PC-3 (cell line): ENCODE data around the gene PPP1CB. TPM values are rescaled to one million over a fixed set of nuclear protein-coding genes. Genes with fewer than 3 reads are reported as not detected.
A peak's percentile ranks its signal among the peaks of the same experiment; 100 is the strongest.

ENCODE experiments used
- ATAC-seq: fragments of 200-7000 bp; cut with Tn5 transposase; 2 replicates; pipeline ENCODE4 v1.9.1; 2020; ENCODE audit warnings: mild to moderate bottlenecking, moderate library complexity
- BruUV-seq: library from RNA; stranded (reverse); fragments of 400-500 nt; replicated peaks from 2 replicates; lab custom pipeline; 2021; lab: Mats Ljungman, UMichigan
- CTCF ChIA-PET: fragments of 300-600 bp; sonication (Branson Sonifier 250); formaldehyde crosslinking; loops from one replicate; lab custom pipeline; 2022; ENCODE audit warnings: antibody characterized with exemption; lab: Charles Lee
- POLR2A ChIA-PET: fragments of 300-600 bp; sonication (Branson Sonifier 250); formaldehyde crosslinking; loops from one replicate; lab custom pipeline; 2022; ENCODE audit warnings: antibody characterized with exemption; ENCODE audit not compliant: unreplicated experiment; lab: Charles Lee
- DNase-seq: peaks from one replicate; pipeline ENCODE4 v3.0.0-alpha.2; 2015
- H2AFZ ChIP-seq: fragments of 300-600 bp; sonication (generic); 2 replicates; pipeline ENCODE4 v1.6.0; 2016; ENCODE audit warnings: antibody characterized with exemption, low read length
- H3F3A ChIP-seq: fragments of 300-600 bp; sonication (generic); one replicate; pipeline ENCODE4 v1.6.0; 2017; ENCODE audit warnings: antibody characterized with exemption, low read length, control low read depth, mild to moderate bottlenecking; ENCODE audit not compliant: unreplicated experiment
- H3K27ac ChIP-seq: fragments of 300-600 bp; sonication (generic); 2 replicates; pipeline ENCODE4 v1.5.1; 2016; ENCODE audit warnings: mild to moderate bottlenecking, low read length
- H3K27me3 ChIP-seq: fragments of 300-600 bp; sonication (generic); 2 replicates; pipeline ENCODE4 v1.6.1; 2016; ENCODE audit warnings: low read length, mixed read lengths
- H3K36me3 ChIP-seq: fragments of 300-600 bp; sonication (generic); 2 replicates; pipeline ENCODE4 v1.6.1; 2016; ENCODE audit warnings: low read depth, mixed run types, low read length, mixed read lengths
- H3K4me1 ChIP-seq: fragments of 300-600 bp; sonication (generic); 2 replicates; pipeline ENCODE4 v1.5.1; 2016; ENCODE audit warnings: low read length; ENCODE audit not compliant: insufficient read depth
- H3K4me2 ChIP-seq: fragments of 300-600 bp; sonication (generic); 2 replicates; pipeline ENCODE4 v1.6.0; 2016; ENCODE audit warnings: low read length
- H3K4me3 ChIP-seq: fragments of 300-600 bp; sonication (generic); 2 replicates; pipeline ENCODE4 v1.5.1; 2016; ENCODE audit warnings: mild to moderate bottlenecking, low read length, mixed read lengths
- H3K79me2 ChIP-seq: fragments of 300-600 bp; sonication (generic); 2 replicates; pipeline ENCODE4 v1.6.1; 2017; ENCODE audit warnings: low read length, mixed read lengths
- H3K9ac ChIP-seq: fragments of 300-600 bp; sonication (generic); 2 replicates; pipeline ENCODE4 v1.6.0; 2016; ENCODE audit warnings: mild to moderate bottlenecking, low read length
- H3K9me2 ChIP-seq: fragments of 300-600 bp; sonication (generic); replicated peaks from 2 replicates; pipeline ENCODE4 v1.6.1; 2016; ENCODE audit warnings: mixed run types, low read length, mixed read lengths
- H3K9me3 ChIP-seq: fragments of 300-600 bp; sonication (generic); 2 replicates; pipeline ENCODE4 v1.6.1; 2016; ENCODE audit warnings: low read length, mixed read lengths
- H4K20me1 ChIP-seq: fragments of 300-600 bp; sonication (generic); 2 replicates; pipeline ENCODE4 v1.6.1; 2016; ENCODE audit warnings: low read length, mixed read lengths
- CTCF ChIP-seq: fragments of 300-600 bp; sonication (generic); conservative IDR thresholded peaks from 2 replicates; pipeline ENCODE4 v1.5.1; 2017; ENCODE audit warnings: antibody characterized with exemption, low read depth, mild to moderate bottlenecking, low read length
- EZH2 ChIP-seq: fragments of 300-600 bp; sonication (generic); IDR thresholded peaks from one replicate; pipeline ENCODE4 v1.6.1; 2017; ENCODE audit warnings: antibody characterized with exemption, mild to moderate bottlenecking, low read length; ENCODE audit not compliant: unreplicated experiment
- EZH2phosphoT487 ChIP-seq: fragments of 300-600 bp; sonication (generic); IDR thresholded peaks from 2 replicates; pipeline ENCODE4 v1.6.1; 2018; ENCODE audit warnings: mild to moderate bottlenecking, antibody characterized with exemption, low read length, borderline replicate concordance
- intact Hi-C: fragments of 100-400 bp; cut with micrococcal nuclease; formaldehyde crosslinking; loops from 2 replicates; pipeline ENCODE4 v1.9.0; 2023
- total RNA-seq: library from RNA; depleted of rRNA; stranded (reverse); fragments of >200 nt; gene quantifications from 2 replicates; pipeline ENCODE4 v1.2.3, GENCODE V29; 2014

The PPP1CB gene
- total RNA-seq, 1 experiment from 2014 or later, result 84.2 TPM

DNA sequence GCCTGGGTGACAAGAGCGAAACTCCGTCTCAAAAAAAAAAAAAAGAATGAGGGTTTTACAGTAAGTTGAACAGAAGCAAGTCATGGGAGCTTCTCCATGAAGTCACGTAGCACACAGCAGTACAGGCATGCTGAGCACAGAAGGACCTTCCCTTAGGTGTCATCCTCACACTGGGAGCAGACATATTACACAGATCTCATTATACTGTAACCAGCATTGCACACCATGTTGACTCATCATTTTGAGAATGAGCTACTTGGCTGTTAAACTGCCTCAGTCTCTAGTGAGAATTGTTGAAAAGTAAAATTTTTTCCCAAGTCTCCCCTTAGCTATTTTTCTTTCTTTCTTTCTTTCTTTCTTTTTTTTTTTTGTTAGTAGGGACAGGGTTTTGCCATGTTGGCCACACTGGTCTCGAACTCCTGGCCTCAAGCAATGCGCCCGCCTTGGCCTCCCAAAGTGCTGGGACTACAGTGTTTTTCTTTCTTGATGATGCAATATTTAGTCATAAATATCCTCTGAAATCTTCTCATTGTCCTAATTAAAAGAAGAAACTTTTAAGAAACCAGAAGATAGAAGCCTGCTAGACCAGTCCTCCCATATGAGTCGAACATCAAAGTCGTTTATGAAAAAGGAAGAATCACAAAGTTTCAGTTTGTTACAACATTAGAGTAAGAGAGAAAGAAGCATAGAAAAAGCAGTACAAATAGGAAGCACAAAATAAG lies 37.9 kb upstream of the PPP1CB start:
- TF ChIP-seq EZH2 (no peak), CTCF (no peak), EZH2phosphoT487 (no peak)
- no peak overlapping the region for H3K4me3 ChIP-seq
- H3K79me2 ChIP-seq, result no peaks in the 10 kb centered on the region
- H3K27me3 ChIP-seq, result no peaks in the 10 kb centered on the region
- H3K36me3 ChIP-seq, result no peaks in the 10 kb centered on the region
- no peak overlapping the region for H3K9ac ChIP-seq
- ChIA-PET CTCF (no interaction called here), POLR2A (no interaction called here)
- ATAC-seq, result no peak
- intact Hi-C loops, result no loop called here
- no peak overlapping the region for H2AFZ ChIP-seq
- peaks cover 50% of the 10 kb centered on the region for H3K4me1 ChIP-seq
- no peaks in the 10 kb centered on the region for H4K20me1 ChIP-seq
- peak; percentile 40 for DNase-seq
- H3K4me2 ChIP-seq, result peak overlapping the region; percentile 39; the same call in 1 of the 2 replicates
- no peaks in the 10 kb centered on the region for H3K9me3 ChIP-seq
- H3K9me2 ChIP-seq, result no peaks in the 10 kb centered on the region
- no peak overlapping the region for H3K27ac ChIP-seq
- no peaks in the 10 kb centered on the region for H3F3A ChIP-seq
- no TSS peak for BruUV-seq

DNA sequence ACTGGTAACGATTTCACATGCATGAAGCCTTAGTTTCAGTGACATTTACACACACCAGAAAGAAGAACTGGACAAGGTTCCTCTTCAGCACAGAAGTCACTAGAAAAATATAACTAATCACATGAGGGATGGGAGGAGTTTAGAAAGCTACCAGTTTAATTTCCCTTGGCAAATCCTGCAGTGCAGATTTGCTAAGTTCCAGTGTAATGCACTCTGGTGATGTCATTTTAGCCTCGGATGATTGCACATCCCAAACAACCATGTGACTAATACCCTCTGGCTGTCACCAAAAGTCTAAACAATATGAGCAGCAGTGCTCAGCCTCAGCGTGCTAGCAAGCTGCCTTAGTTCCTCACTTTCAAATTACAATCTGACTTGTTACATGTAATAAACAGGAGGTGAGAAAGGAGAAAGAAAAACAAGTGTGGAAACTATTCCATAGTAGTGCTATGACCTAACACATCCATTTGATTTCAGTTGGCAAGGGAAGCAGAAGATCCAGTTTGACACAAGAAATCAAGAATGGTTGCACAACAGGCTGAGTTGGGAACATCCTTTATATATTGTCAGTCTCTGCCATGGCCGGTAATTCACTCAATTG lies 35.3 kb upstream of the PPP1CB start:
- CTCF ChIA-PET, result no interaction called here
- ATAC-seq, result peak; percentile 91
- intact Hi-C loops, result loop anchor here (2.0 to 5.0 kb wide), 3 partner anchors 36 to 74 kb away; partner anchors contain the start of gene PPP1CB

More for the DNA sequence above, 35.3 kb upstream of the PPP1CB start:
- Histone ChIP-seq H3K9me2 (no peaks in the 10 kb centered on the region), H3K9ac (0 out of 2 replicates have a peak overlapping the region, but pooled peaks have one; percentile 3), H2AFZ (peak overlapping the region; percentile 43; the same call in 1 of the 2 replicates), H3F3A (no peaks in the 10 kb centered on the region), H3K4me1 (peaks cover 48% of the 10 kb centered on the region), H3K27me3 (no peaks in the 10 kb centered on the region), H3K9me3 (no peaks in the 10 kb centered on the region), H3K79me2 (no peaks in the 10 kb centered on the region), H3K4me2 (peak overlapping the region; percentile 59), H3K4me3 (peak overlapping the region; percentile 10; the same call in 1 of the 2 replicates), H3K27ac (peak overlapping the region; percentile 80), H3K36me3 (no peaks in the 10 kb centered on the region), H4K20me1 (no peaks in the 10 kb centered on the region)
- TF ChIP-seq EZH2phosphoT487, result no peak
- TF ChIP-seq EZH2, result no peak
- TF ChIP-seq CTCF, result no peak
- DNase-seq, result peak; percentile 93
- POLR2A ChIA-PET, result no interaction called here
- no TSS peak for BruUV-seq
